Measurements from ENCODE around the gene BNC2.

BNC2 gene

DNA sequence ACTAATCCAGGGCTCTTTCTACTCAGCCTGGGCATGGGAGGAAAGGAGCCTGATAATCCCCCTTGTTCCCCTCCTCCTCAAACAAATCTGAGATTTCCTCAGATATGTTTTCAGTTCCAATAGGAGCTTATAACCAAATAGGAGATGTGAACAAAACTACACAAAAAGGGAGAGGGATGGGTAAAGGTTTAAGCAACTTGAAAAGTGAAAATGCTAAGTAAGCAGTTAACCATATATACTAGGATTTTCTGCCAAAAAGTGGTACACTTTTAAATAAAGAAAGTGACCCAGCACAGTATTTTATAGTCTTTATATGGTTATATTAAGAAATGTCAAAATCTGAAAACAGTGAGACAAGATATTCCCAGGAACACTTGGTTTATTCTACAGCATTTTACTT, 275.7 kb downstream of the BNC2 start:
- H3K27ac ChIP-seq (ENCODE audit: low read length) = no peak overlapping the region
- H3K4me1 ChIP-seq (ENCODE audit: control insufficient read depth in 1 of 2, insufficient read depth in 2 of 2, low read length in 2 of 2) = peaks cover 0 to 12% of the 10 kb centered on the region in 2 donors
- H3K9me3 ChIP-seq (ENCODE audit: control insufficient read depth in 1 of 2, low read length in 2 of 2) = no peaks in the 10 kb centered on the region
- no peaks in the 10 kb centered on the region for H3K27me3 ChIP-seq (ENCODE audit: low read depth, low read length)
- H3K4me3 ChIP-seq (ENCODE audit: low read depth in 1 of 2, low read length in 2 of 2) = no peak overlapping the region
- no peaks in the 10 kb centered on the region for H3K36me3 ChIP-seq (ENCODE audit: control insufficient read depth in 1 of 2, insufficient read depth in 2 of 2, low read length in 2 of 2)

DNA sequence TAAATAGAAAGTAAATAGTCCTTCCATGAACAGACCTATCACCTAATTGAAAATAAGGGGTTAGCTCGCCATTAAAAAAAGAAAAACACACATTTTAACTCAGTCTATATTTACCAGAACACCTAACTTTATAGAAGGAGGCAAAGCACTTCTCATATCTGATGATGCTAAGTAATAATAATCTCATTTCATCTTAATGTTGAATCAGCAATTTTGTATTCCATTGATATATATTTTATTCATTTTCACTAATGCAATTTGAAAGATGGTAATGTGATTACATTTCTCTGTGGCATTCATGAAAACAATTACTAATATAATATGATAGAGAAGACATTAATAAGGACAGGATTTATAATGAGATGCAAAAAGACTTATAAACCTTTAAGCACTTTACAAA, 276.7 kb downstream of the BNC2 start:
- Histone ChIP-seq H3K27ac (ENCODE audit: low read length) (no peak overlapping the region), H3K4me1 (ENCODE audit: control insufficient read depth in 1 of 2, insufficient read depth in 2 of 2, low read length in 2 of 2) (peaks cover 0 to 12% of the 10 kb centered on the region in 2 donors), H3K9me3 (ENCODE audit: control insufficient read depth in 1 of 2, low read length in 2 of 2) (no peaks in the 10 kb centered on the region), H3K4me3 (ENCODE audit: low read depth in 1 of 2, low read length in 2 of 2) (no peak overlapping the region), H3K36me3 (ENCODE audit: control insufficient read depth in 1 of 2, insufficient read depth in 2 of 2, low read length in 2 of 2) (no peaks in the 10 kb centered on the region), H3K27me3 (ENCODE audit: low read depth, low read length) (no peaks in the 10 kb centered on the region)

DNA sequence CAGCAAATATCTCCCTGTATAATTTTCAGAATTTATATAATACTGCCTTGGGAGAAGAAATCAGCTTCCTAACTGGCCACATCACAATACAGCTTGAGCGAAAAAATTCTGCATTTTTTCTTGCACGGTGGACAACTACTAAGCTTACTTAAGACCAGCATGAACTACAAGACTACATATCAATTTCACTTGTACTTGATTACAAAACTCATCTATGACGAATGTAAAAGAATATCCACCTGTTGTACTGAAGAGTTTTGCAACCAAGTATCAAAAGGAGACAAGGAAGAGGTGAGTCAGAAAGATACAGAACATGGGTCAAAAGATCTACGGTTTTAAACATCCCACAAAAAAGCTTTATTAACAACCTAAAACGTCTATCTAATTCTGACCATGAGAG, 279.4 kb downstream of the BNC2 start:
- Histone ChIP-seq H3K4me1 (ENCODE audit: control insufficient read depth in 1 of 2, insufficient read depth in 2 of 2, low read length in 2 of 2) (peaks cover 0 to 6% of the 10 kb centered on the region in 2 donors), H3K36me3 (ENCODE audit: control insufficient read depth in 1 of 2, insufficient read depth in 2 of 2, low read length in 2 of 2) (no peaks in the 10 kb centered on the region), H3K27me3 (ENCODE audit: low read depth, low read length) (no peaks in the 10 kb centered on the region), H3K9me3 (ENCODE audit: control insufficient read depth in 1 of 2, low read length in 2 of 2) (no peaks in the 10 kb centered on the region), H3K4me3 (ENCODE audit: low read depth in 1 of 2, low read length in 2 of 2) (no peak overlapping the region), H3K27ac (ENCODE audit: low read length) (no peak overlapping the region)

DNA sequence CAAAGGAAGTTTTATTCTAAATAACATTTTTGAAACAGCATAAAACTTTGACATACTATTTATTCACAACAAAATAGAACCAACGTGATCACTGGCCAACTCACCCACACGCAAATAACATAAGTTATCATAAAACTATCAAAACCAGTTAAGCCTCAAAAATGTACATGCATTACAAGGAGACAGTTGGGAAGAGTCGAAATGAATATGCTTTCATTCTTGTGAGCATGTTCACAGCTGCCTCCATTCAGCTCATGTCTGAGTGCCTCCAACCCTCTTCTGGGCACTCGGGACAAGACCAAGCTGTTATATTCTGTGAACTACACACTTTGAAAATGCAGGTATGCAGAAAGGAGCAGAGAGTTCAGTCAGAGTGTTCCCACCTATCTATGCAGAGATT, 284.9 kb downstream of the BNC2 start:
- no peaks in the 10 kb centered on the region for H3K9me3 ChIP-seq (ENCODE audit: control insufficient read depth in 1 of 2, low read length in 2 of 2)
- H3K4me1 ChIP-seq (ENCODE audit: control insufficient read depth in 1 of 2, insufficient read depth in 2 of 2, low read length in 2 of 2) = peaks cover 0 to 25% of the 10 kb centered on the region in 2 donors
- H3K4me3 ChIP-seq (ENCODE audit: low read depth in 1 of 2, low read length in 2 of 2) = no peak overlapping the region
- no peaks in the 10 kb centered on the region for H3K36me3 ChIP-seq (ENCODE audit: control insufficient read depth in 1 of 2, insufficient read depth in 2 of 2, low read length in 2 of 2)
- H3K27ac ChIP-seq (ENCODE audit: low read length) = no peak overlapping the region
- H3K27me3 ChIP-seq (ENCODE audit: low read depth, low read length) = no peaks in the 10 kb centered on the region

DNA sequence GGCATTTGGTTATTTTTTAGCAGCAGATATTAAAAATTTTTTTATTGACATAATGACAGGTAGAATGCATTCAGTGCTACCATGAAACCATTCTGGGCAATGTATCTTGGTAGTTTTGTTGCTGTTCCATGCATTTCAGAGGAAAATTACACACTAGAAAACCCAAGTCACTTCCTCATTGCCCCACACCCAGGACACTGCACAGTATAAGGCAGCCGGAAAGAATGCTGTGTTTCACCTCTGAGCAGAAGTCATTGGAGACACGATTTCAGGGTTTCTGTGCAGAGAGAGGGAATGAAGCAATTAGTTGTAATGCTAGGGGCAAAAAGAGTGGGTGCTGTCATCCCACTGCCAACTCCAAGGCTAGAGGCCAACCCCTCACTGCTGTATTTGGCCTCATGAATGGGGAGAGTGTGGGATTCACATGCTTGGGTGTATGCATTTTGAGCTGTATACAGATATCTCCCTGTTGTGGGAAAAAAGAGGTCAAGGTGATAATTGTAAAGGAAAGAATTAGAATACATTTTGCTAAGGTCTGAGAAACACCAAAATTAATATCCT, 290.5 kb downstream of the BNC2 start:
- Histone ChIP-seq H3K27me3 (ENCODE audit: low read depth, low read length) (no peaks in the 10 kb centered on the region), H3K4me1 (ENCODE audit: control insufficient read depth in 1 of 2, insufficient read depth in 2 of 2, low read length in 2 of 2) (peaks cover 0 to 31% of the 10 kb centered on the region in 2 donors), H3K36me3 (ENCODE audit: control insufficient read depth in 1 of 2, insufficient read depth in 2 of 2, low read length in 2 of 2) (no peaks in the 10 kb centered on the region), H3K27ac (ENCODE audit: low read length) (no peak overlapping the region), H3K4me3 (ENCODE audit: low read depth in 1 of 2, low read length in 2 of 2) (no peak overlapping the region), H3K9me3 (ENCODE audit: control insufficient read depth in 1 of 2, low read length in 2 of 2) (no peaks in the 10 kb centered on the region)

DNA sequence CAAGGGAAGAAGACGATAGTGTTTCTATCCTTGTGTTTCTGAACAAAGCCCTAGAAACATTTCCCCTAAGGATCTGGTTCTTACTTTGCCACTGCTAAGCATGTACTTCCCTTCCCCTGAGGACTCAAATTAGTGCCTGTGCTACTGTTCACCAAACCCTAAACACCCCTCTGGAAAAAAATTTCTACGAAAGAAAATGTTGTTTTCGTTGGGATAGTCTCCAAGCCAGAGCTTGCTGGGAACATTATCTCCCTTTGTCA, 294.6 kb downstream of the BNC2 start:
- Histone ChIP-seq H3K4me3 (ENCODE audit: low read depth in 1 of 2, low read length in 2 of 2) (no peak overlapping the region), H3K4me1 (ENCODE audit: control insufficient read depth in 1 of 2, insufficient read depth in 2 of 2, low read length in 2 of 2) (peaks cover 0 to 14% of the 10 kb centered on the region in 2 donors), H3K36me3 (ENCODE audit: control insufficient read depth in 1 of 2, insufficient read depth in 2 of 2, low read length in 2 of 2) (no peaks in the 10 kb centered on the region), H3K27me3 (ENCODE audit: low read depth, low read length) (no peaks in the 10 kb centered on the region), H3K27ac (ENCODE audit: low read length) (peak overlapping the region; percentile 27), H3K9me3 (ENCODE audit: control insufficient read depth in 1 of 2, low read length in 2 of 2) (no peaks in the 10 kb centered on the region)

DNA sequence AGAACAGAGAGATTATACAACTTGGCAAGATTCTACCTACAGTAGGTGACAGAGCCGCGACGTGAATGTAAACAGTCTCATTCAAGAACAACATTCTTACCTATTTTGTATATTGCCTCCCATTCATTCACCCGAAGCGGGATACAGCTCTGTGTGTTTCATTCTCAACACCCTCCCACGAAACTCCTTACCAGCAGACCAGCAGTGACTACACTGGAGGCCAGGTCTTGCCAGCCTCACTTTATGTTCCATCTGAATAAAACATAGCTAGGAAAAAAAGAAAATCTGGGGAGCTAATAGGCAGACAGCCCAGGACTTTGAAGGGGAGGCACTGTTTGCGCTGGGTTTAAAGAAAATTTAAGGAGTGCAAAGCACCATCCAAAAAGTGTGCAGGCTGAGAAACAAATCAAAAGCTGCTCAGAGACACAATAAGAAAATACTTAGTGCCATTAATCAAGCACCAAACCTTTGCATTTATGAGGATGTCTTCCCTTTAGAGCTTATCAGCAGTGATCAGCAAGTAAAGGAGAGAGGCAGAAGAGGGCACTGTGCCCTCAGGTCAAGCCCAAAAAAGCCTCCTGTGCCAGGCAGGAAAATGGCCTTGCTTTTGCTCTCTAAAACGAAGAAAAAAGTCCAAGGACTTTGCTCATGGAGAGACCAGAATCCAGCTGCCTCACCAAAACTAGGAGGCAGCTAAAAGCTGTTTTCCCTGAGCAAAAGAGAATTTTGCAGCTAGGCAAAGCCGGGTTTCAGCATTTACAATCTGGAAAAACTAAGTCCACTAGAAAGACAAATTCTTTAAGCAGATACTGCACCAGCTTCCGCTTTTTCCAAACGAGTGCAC, 295.1 kb downstream of the BNC2 start:
- H3K27me3 ChIP-seq (ENCODE audit: low read depth, low read length) = no peaks in the 10 kb centered on the region
- H3K4me3 ChIP-seq (ENCODE audit: low read depth in 1 of 2, low read length in 2 of 2) = no peak overlapping the region
- peak overlapping the region; percentile 27 for H3K27ac ChIP-seq (ENCODE audit: low read length)
- H3K9me3 ChIP-seq (ENCODE audit: control insufficient read depth in 1 of 2, low read length in 2 of 2) = no peaks in the 10 kb centered on the region
- peaks cover 0 to 14% of the 10 kb centered on the region in 2 donors for H3K4me1 ChIP-seq (ENCODE audit: control insufficient read depth in 1 of 2, insufficient read depth in 2 of 2, low read length in 2 of 2)
- no peaks in the 10 kb centered on the region for H3K36me3 ChIP-seq (ENCODE audit: control insufficient read depth in 1 of 2, insufficient read depth in 2 of 2, low read length in 2 of 2)

DNA sequence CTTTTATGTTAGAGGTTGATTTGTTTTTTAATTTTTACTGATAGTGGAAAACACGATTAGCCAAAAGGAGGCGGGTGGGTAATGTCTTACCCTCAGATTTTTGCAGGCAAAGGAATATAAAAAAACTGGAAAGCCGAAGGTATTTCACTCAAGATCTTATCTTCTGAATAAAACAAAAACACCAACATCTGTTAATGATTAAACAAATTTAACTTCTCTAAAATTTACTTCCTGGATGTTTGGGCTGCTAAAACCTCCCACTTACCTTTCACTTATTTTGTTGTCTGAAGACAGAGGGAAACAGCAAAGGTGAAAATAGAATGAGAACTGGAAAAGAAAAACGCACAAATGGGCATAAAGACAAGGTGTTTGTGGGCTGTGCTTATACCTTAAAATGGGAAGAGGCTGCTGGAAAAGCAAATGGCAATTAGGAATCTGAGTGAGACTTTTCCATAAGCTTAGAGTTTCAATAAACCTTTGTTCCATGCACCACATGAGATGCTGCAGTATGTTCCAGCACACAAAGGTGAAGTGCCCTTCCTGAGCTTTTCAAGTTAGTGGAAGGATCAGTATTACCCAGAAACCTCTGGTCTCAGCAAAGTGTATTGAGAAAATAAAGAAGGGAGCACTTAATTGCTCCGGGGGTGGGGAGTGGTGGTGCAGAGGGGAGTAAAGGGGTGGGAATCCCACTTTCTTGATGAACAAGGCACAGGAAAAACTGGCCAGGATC, 298.3 kb downstream of the BNC2 start:
- Histone ChIP-seq H3K27ac (ENCODE audit: low read length) (no peak overlapping the region), H3K9me3 (ENCODE audit: control insufficient read depth in 1 of 2, low read length in 2 of 2) (no peaks in the 10 kb centered on the region), H3K4me1 (ENCODE audit: control insufficient read depth in 1 of 2, insufficient read depth in 2 of 2, low read length in 2 of 2) (peaks cover 0 to 9% of the 10 kb centered on the region in 2 donors), H3K36me3 (ENCODE audit: control insufficient read depth in 1 of 2, insufficient read depth in 2 of 2, low read length in 2 of 2) (no peaks in the 10 kb centered on the region), H3K27me3 (ENCODE audit: low read depth, low read length) (no peaks in the 10 kb centered on the region), H3K4me3 (ENCODE audit: low read depth in 1 of 2, low read length in 2 of 2) (no peak overlapping the region)

DNA sequence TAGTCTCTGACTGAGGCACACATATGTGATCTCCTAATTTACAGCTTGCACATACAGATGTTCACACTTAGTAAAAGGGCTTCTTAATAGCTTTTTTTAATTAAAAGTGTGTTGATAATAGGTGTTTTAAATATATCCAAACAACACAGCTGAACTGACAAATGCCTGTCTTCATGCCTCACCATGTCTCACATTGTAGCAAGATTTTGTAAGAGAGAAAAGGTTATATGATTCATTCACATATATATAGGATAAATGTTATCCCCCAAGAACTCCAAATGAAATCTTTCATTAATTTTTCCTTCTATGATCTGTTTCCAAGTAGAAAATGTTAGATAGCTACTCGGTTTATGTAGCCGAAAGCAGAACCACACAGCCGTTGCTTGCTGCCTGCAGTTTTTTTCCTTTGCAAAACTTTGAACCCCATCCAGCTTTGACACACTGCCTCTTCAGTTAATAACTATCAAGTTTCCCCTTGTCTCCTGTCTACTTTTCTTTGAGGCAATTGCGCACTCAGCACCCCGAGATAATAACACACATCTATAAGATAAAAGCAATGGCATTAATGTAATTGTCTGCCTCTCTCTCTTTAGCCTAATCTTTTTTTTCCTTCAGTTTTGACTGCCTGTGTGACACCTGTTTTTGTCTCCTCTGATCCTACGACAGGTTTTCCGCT, 299.2 kb downstream of the BNC2 start:
- Histone ChIP-seq H3K9me3 (ENCODE audit: control insufficient read depth in 1 of 2, low read length in 2 of 2) (no peaks in the 10 kb centered on the region), H3K27ac (ENCODE audit: low read length) (no peak overlapping the region), H3K4me1 (ENCODE audit: control insufficient read depth in 1 of 2, insufficient read depth in 2 of 2, low read length in 2 of 2) (peaks cover 0 to 9% of the 10 kb centered on the region in 2 donors), H3K27me3 (ENCODE audit: low read depth, low read length) (no peaks in the 10 kb centered on the region), H3K4me3 (ENCODE audit: low read depth in 1 of 2, low read length in 2 of 2) (no peak overlapping the region), H3K36me3 (ENCODE audit: control insufficient read depth in 1 of 2, insufficient read depth in 2 of 2, low read length in 2 of 2) (no peaks in the 10 kb centered on the region)

DNA sequence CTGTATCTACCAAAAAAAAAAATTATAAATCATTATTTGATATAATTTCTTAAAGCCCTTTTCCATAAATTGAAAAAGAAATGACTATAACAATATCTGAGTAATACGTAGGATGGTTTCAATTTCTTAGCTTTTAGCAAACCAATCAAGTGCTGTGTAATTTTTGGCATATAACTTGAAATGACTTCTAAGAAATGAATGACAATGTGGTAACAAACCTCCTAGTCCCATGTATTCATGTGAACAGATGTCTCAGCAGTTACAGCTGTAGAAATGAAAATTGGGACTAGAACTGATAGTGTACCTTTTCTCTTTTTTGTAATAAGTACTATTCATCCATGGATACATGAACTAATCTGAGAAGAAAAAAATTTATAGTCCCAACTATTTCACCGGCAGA, 307.0 kb downstream of the BNC2 start:
- Histone ChIP-seq H3K4me3 (ENCODE audit: low read depth in 1 of 2, low read length in 2 of 2) (no peak overlapping the region), H3K4me1 (ENCODE audit: control insufficient read depth in 1 of 2, insufficient read depth in 2 of 2, low read length in 2 of 2) (peaks cover 0 to 5% of the 10 kb centered on the region in 2 donors), H3K27me3 (ENCODE audit: low read depth, low read length) (no peaks in the 10 kb centered on the region), H3K9me3 (ENCODE audit: control insufficient read depth in 1 of 2, low read length in 2 of 2) (no peaks in the 10 kb centered on the region), H3K27ac (ENCODE audit: low read length) (no peak overlapping the region), H3K36me3 (ENCODE audit: control insufficient read depth in 1 of 2, insufficient read depth in 2 of 2, low read length in 2 of 2) (no peaks in the 10 kb centered on the region)

DNA sequence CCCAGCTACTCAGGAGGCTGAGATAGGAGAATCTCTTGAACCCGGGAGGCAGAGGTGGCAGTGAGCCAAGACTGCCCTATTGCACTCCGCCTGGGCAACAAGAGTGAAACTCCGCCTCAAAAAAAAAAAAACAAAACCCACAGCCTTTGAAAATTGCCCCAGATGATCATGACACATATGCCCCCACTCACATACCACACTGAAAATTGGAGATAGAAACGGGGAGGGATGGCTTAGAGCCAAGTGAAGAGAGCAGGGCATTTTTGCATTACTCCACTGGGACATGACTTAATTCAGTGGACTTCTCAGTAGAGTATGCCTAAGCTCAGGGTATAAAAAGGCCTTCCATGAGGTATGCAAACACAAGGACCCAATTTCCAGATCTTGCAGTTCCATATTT, 309.3 kb downstream of the BNC2 start:
- Histone ChIP-seq H3K4me1 (ENCODE audit: control insufficient read depth in 1 of 2, insufficient read depth in 2 of 2, low read length in 2 of 2) (peaks cover 0 to 5% of the 10 kb centered on the region in 2 donors), H3K4me3 (ENCODE audit: low read depth in 1 of 2, low read length in 2 of 2) (no peak overlapping the region), H3K27me3 (ENCODE audit: low read depth, low read length) (no peaks in the 10 kb centered on the region), H3K9me3 (ENCODE audit: control insufficient read depth in 1 of 2, low read length in 2 of 2) (no peaks in the 10 kb centered on the region), H3K27ac (ENCODE audit: low read length) (no peak overlapping the region), H3K36me3 (ENCODE audit: control insufficient read depth in 1 of 2, insufficient read depth in 2 of 2, low read length in 2 of 2) (no peaks in the 10 kb centered on the region)
